NCI-H1092 treated with DMSO at 0.1 percent for 48 hours (cell line): ENCODE data around the gene RASA1.
"Not testable (repeated sequence)": the region's sequence is repeated elsewhere in the genome, so short reads cannot be mapped to it uniquely, and the experiment has no call there.

Experiments used
- DNase-seq: peaks from one replicate; lab custom pipeline; 2025; lab: John Stamatoyannopoulos, UW

Gene RASA1

DNA sequence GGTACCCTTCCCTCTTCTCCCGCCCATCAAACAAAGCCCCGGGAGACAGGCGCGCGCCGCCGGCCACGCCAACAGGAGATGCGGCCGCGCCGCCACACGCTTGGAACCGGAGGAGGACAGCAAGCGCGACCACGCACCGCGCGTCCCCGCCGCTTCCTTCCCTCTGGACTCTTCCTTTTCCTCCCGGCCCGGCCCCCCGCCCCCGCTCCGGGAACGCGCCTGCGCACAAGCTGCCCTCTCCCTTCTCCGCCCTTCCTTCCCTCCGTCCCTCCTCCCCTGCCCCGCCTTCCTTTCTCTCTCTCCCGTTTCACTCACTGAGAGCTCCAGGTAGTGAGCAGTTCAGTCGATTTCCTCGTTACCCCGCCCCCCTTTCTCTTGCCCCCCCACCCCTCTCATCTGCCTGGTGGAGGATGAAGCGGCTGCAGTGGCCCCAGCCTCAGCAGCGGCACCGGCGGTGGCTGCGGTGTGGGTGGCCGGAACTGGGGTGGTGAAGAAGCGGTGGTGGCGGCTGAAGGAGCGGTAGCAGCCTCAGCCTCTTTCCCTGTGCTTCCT is at the start of gene RASA1:
Gene RASA1 (plus strand): TSS at position 310 of the 552 bp plus-strand sequence. CDS start 569 bp downstream, outside the sequence.
- DNase-seq = peak; percentile 87

DNA sequence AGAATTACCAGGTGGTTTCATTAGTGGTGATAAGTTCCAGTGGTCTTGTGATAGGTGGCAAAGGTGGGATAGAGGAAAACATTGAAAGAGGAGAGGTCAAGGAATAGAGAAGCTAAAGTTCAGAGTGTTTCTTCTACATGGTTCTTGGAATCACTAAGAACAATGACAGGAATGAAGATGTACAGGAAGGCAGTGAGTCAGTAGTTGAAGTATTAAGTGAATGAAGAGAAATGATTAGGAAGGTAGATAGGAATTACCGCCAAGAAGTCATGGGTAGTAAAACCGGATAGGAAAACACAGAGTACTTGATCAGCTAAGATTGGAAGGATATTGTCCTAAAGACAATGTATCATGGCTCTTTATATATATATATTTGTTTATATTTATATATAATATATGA is 37.9 kb upstream of the RASA1 start:
- DNase-seq = no peak

DNA sequence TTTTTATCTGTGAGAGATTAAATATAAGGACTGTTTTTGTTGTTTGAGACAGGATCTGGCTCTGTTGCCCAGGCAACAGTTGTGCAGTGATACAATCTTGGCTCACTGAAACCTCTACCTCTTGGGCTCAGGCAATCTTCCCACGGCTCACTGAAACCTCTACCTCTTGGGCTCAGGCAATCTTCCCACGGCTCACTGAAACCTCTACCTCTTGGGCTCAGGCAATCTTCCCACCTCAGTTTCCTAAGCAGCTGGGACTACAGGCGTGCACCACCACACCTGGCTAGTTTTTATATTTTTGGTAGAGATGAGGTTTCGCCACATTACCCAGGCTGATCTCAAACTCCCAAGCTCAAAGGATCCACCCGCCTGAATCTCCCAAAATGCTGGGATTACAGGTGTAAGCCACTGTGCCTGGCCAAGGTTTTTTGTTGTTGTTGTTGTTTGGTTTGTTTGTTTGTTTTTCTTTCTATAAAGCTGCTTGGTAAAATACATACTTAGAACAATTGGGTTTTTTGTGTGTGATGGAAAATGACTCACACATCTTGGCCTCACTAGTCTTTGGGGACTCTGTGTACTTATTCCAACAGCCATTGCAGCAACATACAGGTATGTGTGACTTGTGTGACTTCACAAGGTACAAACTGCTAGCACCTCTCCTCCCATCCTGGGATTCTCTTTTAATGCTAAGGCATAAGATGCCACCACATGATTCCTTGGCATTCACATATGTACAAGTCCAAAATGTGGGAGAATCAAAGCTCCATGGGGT is 36.5 kb upstream of the RASA1 start:
- no peak for DNase-seq

DNA sequence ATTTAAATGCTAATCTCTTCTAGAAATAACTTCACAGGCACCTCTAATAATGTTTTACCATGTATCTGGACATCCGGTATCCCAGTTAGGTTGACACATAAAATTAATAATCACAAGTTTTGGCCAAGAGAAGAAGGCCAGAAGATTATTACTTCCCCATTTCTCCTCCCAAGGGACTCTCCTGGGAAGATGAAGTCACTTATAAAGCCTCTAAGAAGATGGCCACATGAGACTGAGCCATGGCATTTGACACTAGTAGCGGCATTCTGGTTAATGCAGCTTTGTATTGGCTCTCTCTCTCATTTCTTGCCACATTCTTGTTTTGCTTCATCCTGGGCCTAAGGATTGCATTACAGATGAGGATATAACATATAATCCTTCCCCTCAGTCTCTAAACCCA is 34.5 kb upstream of the RASA1 start:
- no peak for DNase-seq

DNA sequence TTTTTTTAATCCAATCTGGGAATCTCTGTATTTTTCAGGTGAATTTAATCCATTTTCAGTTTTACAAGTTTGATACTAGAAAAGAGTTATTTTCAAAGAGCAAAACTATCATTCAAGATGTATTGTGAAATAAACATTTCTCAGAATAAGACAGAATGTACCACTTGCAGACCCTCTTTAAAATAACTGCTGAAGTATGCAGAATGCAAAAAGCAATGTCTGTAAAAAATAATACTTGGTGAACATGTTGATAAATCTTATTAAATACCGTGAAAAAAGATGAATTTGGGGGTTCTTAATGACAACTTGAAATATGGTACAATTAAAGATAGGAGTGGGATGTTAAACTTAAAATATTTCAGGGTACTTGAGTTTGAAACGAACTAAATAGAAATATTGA is 26.1 kb upstream of the RASA1 start:
- no peak for DNase-seq

DNA sequence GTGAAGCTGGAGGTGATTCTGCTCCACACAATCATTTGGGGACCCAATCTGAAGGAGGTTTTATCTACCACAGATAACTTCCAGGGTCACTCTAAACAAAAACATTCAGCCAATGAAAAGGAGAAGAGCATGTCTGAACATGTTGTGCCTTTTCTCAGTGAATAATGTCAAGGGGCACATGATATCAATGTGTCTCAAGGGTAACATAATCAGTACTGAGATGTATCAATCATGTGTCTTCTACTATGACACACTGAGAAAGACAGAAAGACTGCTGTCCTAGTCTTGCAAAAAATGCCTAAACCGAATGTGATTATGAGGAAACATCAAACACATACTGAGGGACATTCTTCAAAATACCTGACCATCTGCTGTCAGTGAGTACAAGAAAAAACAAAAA is 25.4 kb upstream of the RASA1 start:
- no peak for DNase-seq

DNA sequence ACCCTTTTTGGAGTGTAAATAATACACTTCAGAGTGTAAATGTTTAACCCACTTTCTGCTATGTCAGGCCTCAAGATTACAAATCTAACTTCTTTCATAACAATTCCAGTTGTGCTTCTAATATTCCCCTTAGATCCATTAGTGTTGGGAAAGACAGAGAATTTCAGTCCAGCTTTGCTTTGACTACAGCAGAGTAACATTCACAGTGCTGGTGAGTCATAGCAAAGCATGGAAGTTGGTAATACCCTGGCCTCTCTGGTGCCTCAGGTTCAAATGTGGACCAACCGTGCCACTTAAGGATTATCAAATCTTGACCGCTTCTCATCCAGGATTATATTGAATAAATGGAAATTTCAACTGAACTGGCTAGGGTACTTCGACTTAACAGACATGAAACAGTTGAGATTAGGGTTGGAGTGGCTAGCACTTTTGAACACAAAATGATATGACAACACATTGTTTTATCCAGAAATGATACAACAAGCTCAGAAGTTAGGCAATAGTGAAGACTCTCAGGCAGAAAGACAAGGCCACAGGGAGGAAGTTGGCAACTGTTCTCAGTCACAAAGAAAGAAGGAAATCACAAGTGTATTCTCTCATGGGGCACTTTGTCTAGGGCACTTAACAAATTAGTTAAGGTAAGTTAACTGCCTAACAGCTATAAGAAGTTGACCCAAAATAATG is 24.4 kb upstream of the RASA1 start:
- DNase-seq = no peak

DNA sequence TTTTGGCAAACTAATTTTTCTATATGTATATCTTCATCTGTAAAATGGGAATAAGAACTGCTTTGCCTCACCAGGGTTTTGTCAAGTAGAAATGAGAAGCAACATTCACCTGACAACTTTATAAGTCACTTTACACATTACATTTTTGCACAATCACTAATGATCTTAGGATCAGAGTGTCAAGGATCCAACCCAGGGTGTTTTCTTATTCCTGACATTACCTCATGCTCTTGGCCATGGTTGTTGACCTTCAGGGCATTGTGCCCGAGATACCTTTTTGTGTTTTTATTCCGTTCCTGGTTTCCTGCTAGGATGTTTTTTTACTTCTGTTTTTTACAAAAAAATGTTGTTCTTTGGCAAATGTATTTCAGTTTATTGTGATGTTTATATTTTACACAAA is 22.2 kb upstream of the RASA1 start:
- DNase-seq = no peak

DNA sequence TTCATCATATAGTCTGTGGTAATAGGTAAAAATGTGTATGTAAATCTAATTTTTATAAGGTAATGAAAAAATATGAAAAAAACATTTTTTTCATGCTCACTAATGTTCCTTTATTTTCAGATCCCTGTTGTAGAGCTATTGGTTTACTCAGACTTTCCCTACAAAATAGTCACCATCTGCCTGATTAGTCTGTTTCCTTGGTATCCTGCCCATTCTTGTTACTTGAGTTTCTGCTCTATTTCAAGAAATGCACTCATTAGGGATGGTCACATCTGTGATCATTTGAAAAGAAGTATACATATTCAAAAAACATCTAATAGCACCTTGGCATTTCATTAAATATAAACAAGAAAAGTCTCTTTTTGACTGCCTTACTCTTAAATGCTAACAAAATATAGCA is 21.6 kb upstream of the RASA1 start:
- no peak for DNase-seq

DNA sequence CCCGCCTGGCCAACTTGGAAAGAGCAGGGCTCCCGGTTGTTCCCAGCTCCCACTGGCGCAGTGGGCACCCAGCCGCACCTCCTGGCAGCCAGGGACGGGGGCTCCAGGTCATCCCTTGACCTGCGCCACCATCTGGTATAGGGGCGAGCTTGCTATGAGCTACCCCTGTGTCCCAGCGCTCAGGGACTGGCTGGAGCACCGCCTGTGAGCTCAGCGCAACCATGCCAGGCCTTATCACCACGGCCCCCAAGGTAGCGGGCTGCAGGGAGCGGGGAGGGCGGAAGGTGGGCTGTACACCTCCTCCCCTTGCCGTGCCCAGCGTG is 15.4 kb upstream of the RASA1 start:
- DNase-seq = no peak

DNA sequence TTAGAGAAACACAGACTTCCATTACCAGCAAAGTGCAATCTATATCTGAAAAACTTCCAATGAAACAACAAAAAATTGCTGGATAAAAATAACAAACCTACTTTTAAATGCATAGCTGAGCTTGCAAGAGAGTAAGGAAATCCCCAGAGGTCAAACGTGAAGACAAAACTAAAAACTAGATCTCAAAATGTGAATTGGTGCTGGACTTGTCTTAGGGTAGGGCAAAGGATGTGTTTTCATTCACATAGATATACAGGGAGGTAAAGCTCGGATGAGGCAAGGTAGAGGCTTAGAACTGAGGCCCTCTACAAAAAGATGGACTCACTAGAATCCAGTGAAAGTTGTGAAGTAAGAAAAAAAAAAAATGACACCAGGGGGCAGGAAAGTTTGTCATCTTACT is 13.6 kb upstream of the RASA1 start:
- no peak for DNase-seq

DNA sequence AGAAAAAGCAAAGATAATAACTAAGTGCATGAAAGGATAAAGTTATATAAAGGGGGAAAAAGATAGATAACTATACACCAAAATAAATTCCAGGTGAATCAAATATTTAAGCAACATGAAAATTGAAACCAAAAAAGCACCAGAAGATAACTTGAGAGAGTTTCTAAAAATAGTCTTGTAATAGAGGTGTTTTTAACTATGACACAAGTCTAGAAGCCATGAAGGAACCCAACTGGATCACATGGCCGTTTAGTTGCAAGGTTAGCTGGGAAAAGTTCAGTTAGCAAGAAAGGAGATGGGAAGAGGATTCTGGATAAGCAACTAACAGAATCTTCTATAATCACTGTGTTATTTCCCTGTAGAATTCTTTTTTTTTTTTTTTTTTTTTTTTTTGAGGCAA is 9.2 kb upstream of the RASA1 start:
- DNase-seq = no peak

DNA sequence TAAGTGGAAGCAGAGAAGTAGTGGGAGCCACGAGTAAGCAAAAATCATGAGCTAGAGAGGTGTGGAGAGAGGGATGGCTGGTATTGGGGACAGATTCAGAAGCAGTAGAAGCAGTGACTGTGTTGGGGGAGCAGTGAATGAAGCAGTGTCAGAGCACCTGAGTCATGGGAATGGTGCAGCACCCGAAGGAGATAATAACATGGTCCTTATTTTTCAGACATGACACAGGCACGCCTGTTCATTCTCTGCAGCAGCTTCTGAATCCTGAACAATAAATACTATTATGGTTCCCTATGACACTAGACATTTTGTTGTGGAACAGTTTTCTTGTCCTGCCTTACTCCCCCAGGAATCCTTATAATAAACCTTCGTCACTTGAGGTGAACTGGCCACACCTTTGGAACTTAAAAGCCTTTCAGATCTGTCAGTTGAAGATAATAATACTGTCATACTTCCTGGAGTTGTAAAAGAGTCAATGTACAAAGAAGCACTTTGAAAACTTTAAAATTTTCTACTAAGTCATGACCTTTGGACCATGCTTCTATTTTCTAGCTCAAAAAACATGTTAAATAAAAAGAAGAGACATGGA is 7.0 kb upstream of the RASA1 start:
- DNase-seq = no peak

DNA sequence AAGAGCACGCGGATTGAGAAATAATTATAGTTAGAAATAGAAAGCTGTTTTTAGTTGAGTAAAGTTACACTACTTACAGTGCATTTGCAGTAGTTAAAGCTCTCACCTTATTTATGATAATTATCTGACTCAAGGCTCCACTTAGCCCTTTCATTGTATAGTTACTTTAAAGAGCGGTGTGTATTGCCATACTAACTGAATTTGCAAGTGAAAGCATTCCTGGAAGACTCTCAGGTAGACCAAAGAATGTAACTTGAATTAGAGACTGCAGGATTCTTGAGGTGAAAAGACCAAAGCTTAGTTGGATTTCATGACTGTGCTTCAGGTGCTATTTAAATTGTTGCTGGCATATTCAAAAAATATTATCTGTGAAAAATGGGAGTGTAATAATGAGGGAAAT is 4.2 kb upstream of the RASA1 start:
- DNase-seq = no peak

DNA sequence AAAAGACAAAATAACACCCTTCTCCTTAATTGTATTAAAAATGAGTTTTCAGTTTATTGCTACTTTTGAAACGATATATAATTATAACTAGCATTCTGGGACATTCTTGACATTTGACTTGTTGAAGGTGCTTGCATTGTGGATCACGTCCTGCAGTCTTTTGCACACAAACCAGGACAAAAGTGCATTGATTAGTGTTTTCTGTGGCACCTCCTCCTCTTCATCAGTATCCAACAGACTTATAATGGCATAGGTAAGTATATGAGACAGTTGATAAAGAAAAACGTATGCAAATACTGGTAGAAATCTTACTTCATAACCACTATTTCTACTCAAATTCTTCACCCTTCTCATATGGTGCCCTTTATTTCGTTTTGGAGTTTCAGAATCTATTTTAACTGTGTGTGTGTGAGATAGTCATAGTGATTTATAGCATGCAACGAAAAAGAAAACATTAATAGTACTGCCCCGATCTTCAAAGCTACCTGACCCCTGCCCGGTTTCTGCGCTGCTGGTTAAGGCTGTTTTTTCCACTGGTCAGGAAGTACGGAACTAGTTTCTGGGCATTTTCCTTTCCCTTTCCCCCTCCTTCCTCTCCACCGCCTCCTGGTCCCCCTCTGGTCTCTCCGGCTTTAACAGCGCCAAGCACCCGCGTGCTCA is 639 bp upstream of the RASA1 start:
- peak; percentile 39 for DNase-seq

DNA sequence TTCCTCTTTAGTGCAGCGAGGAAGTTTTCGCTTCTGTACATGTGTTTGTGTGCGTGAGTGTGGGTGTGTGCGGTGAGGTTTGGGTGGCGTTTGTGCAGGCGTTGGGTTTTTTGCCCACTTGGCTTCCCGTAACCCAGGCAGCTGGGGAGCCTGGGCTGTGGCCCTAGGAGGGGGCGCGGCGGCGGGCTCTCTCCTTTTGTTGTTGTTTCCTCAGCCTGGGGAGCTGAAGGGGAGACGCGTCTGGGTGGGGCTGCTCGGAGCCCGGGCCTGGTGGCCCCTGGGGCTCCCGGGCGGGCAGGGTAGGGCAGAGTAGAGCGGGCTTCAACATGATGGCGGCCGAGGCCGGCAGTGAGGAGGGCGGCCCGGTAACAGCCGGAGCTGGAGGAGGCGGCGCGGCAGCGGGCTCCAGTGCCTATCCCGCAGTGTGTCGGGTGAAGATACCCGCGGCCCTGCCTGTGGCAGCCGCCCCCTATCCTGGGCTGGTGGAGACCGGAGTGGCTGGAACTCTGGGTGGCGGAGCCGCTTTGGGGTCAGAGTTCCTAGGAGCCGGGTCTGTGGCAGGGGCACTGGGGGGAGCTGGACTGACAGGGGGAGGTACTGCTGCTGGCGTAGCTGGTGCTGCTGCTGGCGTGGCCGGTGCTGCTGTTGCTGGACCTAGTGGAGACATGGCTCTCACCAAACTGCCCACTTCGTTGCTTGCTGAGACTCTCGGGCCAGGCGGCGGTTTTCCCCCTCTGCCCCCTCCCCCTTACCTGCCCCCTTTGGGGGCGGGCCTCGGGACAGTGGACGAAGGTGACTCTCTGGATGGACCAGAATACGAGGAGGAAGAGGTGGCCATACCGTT is 665 bp downstream of the RASA1 start:
- peak; percentile 77 for DNase-seq

DNA sequence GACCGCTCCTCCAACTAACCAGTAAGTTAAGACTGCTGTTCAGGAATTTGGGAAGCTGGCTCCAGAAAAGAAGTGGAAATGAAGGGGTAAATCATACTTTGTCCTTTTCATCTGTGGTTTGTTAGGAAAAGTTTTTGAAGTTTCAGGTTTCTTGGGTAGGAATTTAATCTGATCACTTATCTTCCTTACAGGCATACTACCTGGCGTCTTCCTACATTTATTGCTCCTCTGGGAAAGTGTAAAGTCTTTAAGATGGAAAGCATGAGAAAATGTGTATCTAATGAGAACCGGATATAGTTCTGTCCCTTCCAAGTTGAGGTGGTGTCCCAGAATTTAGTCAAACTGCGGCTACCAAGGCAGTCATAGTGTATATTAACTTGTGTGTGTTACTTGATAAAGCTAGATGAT is 1.3 kb downstream of the RASA1 start:
- DNase-seq = no peak

DNA sequence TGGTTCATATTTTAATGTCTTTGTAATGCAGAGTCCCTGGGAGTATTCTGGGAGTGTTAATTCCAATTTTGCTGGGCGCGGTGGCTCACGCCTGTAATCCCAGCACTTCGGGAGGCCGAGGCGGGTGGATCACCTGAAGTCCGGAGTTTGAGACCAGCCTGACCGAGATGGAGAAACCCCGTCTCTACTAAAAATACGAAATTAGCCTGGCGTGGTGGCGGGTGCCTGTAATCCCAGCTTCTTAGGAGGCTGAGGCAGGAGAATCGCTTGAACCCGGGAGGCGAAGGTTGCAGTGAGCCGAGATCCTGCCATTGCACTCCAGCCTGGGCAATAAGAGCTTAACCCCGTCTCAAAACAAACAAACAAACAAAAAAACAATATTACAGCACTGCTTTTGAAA is 3.2 kb downstream of the RASA1 start:
- not testable (repeated sequence) for DNase-seq

DNA sequence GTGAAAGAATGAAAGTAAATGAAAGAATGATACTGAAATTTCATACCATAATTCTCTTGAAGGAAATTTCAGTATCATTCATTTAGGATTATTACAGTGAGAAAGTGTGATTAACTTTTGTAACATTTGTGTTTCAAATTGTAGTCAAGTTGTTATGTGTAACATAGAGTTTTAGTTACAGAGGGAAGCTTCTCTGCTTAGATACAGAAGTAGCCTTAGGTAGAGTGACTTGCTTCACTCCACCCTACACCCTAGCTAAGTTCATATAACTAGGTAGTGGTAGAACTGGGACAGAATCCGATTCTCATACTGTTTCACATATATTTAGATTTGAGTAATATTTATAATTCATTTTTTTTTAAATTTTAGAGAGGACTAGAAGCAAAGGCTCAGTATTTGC is 9.0 kb downstream of the RASA1 start:
- DNase-seq = no peak

DNA sequence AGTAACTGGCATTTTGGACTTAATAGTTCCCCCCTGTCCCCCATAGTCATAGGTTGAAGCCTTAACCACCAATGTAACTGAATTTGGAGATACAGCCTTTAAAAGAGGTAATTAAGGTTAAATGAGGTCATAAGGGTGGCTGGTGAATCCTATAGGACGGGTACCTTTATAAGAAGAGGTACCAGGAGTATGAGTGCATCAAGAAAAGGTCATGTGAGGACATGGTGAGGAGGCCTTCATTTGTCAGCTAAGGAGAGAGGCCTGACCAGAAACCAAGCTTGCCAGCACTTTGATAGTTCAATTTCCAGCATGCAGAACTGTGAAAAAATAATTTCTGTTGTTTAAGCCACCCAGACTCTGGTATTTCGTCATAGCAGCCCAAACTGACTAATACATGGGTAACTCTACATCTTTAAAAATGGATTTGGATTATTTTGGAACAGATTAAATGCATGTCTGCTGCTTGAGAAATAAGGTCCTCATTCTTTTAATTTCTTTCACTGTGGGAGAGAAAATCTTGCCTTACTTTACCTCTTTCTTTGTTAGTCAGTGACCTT is 9.7 kb downstream of the RASA1 start:
- DNase-seq = no peak

DNA sequence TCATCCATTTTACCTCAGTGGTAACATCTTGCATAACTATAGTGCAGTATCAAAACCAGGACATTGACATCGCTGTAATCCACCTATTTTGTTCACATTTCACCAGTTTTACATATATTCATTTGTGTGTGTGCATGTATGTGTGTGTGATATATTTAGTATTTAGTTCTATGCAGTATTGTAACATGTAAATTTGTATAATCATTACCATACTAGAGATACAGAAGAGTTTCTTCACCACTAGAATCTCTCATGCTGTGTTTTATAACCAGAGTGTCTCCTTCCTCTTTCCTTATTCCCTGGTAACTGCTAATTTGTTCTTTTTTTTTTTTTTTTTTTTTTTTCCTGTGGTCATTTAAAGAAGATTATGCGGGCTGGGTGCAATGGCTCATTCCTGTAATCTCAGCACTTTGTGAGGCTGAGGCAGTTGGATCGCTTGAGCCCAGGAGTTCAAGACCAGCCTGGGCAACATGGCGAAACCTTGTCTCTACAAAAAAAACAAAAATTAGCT is 11.0 kb downstream of the RASA1 start:
- no peak for DNase-seq
